ENCODE data around the gene FMN1.

DNA sequence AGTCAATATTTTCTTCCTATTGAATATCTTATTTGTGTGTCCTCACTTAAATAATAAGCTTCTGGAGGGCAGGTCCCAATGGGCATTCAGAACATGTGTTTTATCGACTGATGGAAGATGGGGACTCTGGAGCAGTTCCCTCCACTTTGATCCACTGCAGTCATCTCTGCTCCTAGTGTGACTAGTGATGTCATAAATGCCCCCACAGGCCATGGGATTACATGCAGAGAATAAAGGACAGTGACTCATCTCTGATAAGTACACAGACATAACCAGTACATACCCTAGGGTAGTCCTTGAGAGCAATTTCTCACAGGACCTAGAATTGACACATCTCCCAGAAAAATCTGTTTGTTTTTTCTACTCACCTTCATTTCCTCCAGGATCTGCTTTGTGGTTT is 49.4 kb upstream of the FMN1 start:
- TF ChIP-seq, protein P1, sequence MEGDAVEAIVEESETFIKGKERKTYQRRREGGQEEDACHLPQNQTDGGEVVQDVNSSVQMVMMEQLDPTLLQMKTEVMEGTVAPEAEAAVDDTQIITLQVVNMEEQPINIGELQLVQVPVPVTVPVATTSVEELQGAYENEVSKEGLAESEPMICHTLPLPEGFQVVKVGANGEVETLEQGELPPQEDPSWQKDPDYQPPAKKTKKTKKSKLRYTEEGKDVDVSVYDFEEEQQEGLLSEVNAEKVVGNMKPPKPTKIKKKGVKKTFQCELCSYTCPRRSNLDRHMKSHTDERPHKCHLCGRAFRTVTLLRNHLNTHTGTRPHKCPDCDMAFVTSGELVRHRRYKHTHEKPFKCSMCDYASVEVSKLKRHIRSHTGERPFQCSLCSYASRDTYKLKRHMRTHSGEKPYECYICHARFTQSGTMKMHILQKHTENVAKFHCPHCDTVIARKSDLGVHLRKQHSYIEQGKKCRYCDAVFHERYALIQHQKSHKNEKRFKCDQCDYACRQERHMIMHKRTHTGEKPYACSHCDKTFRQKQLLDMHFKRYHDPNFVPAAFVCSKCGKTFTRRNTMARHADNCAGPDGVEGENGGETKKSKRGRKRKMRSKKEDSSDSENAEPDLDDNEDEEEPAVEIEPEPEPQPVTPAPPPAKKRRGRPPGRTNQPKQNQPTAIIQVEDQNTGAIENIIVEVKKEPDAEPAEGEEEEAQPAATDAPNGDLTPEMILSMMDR (IDR thresholded peaks at IDR 0.05), result no peak
- no peak for TF ChIP-seq EP300 (IDR thresholded peaks at IDR 0.05)
